Measurements from ENCODE around the gene BLCAP. TPM values are rescaled to one million over a fixed set of nuclear protein-coding genes. Genes with fewer than 3 reads are reported as not detected.
A peak's percentile ranks its signal among the peaks of the same experiment; 100 is the strongest.
"Not testable (repeated sequence)": the region's sequence is repeated elsewhere in the genome, so short reads cannot be mapped to it uniquely, and the experiment has no call there.

The BLCAP gene
- total RNA-seq, 1 donor = 55.7 TPM

- DNase-seq (ENCODE audit: low read depth) = peak; percentile 43
- H3K4me3 ChIP-seq (ENCODE audit: low read depth, low read length) = no peak overlapping the region
- TF ChIP-seq CTCF (IDR thresholded peaks at IDR 0.05; ENCODE audit: insufficient read depth, low read depth, low read length) = peak; percentile 55
Measured at GRCh38 chr20:37543828-37544227, 16.2 kb upstream of the BLCAP start.

- no peak for TF ChIP-seq CTCF (IDR thresholded peaks at IDR 0.05; ENCODE audit: insufficient read depth, low read depth, low read length)
- no peak for DNase-seq (ENCODE audit: low read depth)
- no peak overlapping the region for H3K4me3 ChIP-seq (ENCODE audit: low read depth, low read length)
Measured at GRCh38 chr20:37542281-37542680, 14.6 kb upstream of the BLCAP start.

GRCh38 chr20:37541326-37541725, 13.7 kb upstream of the BLCAP start:
- H3K4me3 ChIP-seq (ENCODE audit: low read depth, low read length) = no peak overlapping the region
- DNase-seq (ENCODE audit: low read depth) = no peak
- TF ChIP-seq CTCF (IDR thresholded peaks at IDR 0.05; ENCODE audit: insufficient read depth, low read depth, low read length) = no peak

DNA sequence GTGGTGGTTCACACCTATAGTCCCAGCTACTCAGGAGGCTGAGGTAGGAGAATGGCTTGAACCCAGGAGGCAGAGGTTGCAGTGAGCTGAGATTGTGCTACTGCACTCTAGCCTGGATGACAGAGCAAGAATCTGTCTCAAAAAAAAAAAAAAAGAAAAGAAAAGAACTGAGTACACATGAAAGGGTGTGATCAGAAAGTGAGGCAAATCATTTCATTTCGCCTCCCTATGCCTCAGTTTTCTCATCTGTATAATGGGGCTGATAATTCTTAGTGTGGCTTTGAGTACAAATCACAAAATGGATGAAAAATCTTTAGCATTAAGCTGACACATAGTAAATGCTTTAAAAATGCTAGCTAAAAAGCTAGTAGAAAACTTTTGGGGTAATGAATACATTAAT, 13.2 kb upstream of the BLCAP start:
- not testable (repeated sequence) for DNase-seq (ENCODE audit: low read depth)

DNA sequence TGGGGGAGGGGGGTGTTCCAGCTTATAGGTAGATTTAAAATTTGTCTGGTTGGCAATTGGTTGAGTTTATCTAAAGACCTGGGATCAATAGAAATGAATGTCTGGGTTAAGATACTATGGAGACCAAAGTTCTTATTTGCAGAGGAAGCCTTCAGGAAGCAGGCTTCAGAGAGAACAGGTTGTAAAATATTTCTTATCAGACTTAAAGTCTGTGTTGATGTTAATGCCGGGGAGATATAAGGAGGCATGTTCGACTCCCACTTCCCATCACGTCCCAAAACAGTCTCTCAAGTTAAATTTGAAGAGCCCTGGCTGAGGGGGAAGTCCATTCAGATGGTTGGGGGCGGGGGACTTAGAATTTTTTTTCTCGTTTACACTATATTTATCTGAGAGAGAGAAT, 12.3 kb upstream of the BLCAP start:
- DNase-seq (ENCODE audit: low read depth) = no peak
- no peak overlapping the region for H3K4me3 ChIP-seq (ENCODE audit: low read depth, low read length)
- no peak for TF ChIP-seq CTCF (IDR thresholded peaks at IDR 0.05; ENCODE audit: insufficient read depth, low read depth, low read length)

More for the DNA sequence above, 13.2 kb upstream of the BLCAP start:
- not testable (repeated sequence) for H3K4me3 ChIP-seq (ENCODE audit: low read depth, low read length)

DNA sequence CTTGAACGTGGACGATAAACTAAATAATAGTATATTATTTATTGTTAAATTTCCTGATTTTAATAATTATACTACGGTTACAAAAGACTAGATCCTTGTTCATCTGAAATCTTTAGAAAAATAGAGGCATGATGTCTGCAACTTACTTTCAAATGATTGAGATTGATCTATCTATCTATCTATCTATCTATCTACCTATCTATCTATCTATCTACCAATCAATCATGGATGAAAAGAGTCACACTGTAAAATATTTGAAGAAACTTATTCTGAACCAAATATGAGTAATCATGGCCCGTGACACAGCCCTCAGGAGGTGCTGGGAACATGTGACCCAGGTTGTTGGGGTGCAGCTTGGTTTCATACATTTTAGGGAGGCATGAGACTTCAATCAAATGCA, 11.7 kb upstream of the BLCAP start:
- no peak overlapping the region for H3K4me3 ChIP-seq (ENCODE audit: low read depth, low read length)
- TF ChIP-seq CTCF (IDR thresholded peaks at IDR 0.05; ENCODE audit: insufficient read depth, low read depth, low read length) = no peak
- no peak for DNase-seq (ENCODE audit: low read depth)

- no peak overlapping the region for H3K4me3 ChIP-seq (ENCODE audit: low read depth, low read length)
- TF ChIP-seq CTCF (IDR thresholded peaks at IDR 0.05; ENCODE audit: insufficient read depth, low read depth, low read length) = no peak
- peak; percentile 44 for DNase-seq (ENCODE audit: low read depth)
Measured at GRCh38 chr20:37538003-37538402, 10.3 kb upstream of the BLCAP start.

All from fibroblast of villous mesenchyme (primary cell).